Measurements from ENCODE around the gene COA7.

DNA sequence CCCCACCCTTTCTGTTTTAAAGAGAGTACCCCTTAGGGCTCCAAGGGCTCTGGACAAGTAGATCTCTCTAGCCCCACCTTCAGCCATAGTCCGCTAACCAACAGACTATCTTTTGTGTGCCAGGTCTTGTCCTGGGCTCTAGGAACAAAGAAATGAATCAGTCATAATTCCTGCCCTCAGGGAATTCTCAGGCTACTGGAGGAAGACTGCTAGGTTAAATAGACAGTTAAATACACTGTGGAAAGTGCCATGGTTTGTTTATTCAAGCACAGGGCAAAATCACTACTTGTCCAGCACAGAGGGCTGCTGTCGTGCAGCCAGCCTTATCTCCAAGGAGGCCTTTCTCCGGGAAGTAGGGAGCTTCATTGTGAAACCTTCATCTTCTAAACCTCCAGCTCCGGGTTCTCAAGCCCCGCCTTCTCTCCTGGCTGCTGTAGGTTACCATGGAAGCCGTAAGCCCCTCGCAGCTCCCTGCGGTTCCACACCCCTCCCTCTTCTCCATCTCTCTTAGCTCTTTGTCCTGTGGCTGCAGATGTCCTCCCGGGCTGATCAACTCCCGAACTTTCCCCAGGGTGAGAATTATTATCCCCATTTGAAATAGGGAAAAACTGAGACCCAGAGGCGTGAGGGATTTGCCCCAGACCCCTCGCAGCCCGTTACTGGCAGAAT, 35.4 kb downstream of the COA7 start:
- TF ChIP-seq, protein P1, sequence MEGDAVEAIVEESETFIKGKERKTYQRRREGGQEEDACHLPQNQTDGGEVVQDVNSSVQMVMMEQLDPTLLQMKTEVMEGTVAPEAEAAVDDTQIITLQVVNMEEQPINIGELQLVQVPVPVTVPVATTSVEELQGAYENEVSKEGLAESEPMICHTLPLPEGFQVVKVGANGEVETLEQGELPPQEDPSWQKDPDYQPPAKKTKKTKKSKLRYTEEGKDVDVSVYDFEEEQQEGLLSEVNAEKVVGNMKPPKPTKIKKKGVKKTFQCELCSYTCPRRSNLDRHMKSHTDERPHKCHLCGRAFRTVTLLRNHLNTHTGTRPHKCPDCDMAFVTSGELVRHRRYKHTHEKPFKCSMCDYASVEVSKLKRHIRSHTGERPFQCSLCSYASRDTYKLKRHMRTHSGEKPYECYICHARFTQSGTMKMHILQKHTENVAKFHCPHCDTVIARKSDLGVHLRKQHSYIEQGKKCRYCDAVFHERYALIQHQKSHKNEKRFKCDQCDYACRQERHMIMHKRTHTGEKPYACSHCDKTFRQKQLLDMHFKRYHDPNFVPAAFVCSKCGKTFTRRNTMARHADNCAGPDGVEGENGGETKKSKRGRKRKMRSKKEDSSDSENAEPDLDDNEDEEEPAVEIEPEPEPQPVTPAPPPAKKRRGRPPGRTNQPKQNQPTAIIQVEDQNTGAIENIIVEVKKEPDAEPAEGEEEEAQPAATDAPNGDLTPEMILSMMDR (conservative IDR thresholded peaks at IDR 0.05) = no peak; the same call in 1 of the 2 replicates
- no peak for TF ChIP-seq EZH2 (IDR thresholded peaks at IDR 0.05; ENCODE audit: low read depth)
